A673 (cell line): ENCODE data around the gene CIAO3.

ENCODE experiments used
- EZH2 ChIP-seq: fragments of 200-600 bp; sonication (generic); IDR thresholded peaks from 2 replicates; pipeline ENCODE4 v1.6.1; 2017; ENCODE audit warnings: borderline replicate concordance, low read depth, mild to moderate bottlenecking, mixed read lengths, antibody characterized with exemption, low read length; ENCODE audit not compliant: poor library complexity, severe bottlenecking
- TF ChIP-seq, protein P1 (sequence below): fragments of 300-800, 200-600 bp; sonication (generic); conservative IDR thresholded peaks from 2 replicates; pipeline ENCODE4 v1.5.1; 2017; ENCODE audit warnings: low read depth, mild to moderate bottlenecking, antibody characterized with exemption, low read length, moderate library complexity, mixed read lengths

DNA sequence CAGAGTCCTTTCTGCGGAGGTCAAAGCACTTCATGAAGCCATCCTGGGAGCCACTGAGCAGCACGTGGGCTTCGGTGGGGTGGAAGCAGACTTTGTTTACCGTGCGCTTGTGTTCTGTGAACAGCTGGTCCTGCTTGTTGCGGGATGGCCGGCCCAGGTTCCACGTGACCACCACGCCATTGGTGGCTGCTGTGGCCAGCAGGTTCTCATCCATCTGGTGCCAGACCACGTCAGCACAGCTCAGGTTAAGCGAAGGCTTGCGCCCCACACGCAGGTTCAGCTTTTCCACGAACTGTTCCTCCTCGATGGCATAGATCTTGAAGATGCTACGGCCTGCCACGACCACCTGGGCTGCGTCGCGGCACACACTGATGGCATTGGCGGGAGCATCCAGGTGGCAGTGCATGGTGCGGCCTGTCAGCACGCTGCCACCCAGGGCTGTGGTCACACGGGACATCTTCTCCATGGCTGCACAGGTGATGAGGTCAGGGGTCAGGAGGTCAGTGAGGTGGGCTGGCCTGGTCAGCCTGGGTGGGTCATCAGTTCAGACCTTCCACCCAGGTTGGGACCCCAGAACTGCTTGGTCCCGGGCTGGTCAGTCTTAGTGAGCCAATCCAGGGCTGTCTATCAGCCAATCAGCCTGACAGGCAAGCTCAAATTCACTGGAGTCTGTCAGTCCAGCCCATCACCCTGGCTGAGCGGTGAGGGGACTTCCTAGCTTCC, 51.5 kb downstream of the CIAO3 start:
- TF ChIP-seq EZH2, result no peak
- TF ChIP-seq, protein P1, sequence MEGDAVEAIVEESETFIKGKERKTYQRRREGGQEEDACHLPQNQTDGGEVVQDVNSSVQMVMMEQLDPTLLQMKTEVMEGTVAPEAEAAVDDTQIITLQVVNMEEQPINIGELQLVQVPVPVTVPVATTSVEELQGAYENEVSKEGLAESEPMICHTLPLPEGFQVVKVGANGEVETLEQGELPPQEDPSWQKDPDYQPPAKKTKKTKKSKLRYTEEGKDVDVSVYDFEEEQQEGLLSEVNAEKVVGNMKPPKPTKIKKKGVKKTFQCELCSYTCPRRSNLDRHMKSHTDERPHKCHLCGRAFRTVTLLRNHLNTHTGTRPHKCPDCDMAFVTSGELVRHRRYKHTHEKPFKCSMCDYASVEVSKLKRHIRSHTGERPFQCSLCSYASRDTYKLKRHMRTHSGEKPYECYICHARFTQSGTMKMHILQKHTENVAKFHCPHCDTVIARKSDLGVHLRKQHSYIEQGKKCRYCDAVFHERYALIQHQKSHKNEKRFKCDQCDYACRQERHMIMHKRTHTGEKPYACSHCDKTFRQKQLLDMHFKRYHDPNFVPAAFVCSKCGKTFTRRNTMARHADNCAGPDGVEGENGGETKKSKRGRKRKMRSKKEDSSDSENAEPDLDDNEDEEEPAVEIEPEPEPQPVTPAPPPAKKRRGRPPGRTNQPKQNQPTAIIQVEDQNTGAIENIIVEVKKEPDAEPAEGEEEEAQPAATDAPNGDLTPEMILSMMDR, result no peak
